ENCODE measurements around the gene STK38.

GRCh38 chr6:36544228-36544627 lies 3.1 kb downstream of the STK38 start:
- TF ChIP-seq SIN3A (IDR thresholded peaks at IDR 0.05; ENCODE audit: borderline replicate concordance, insufficient read depth, low read depth, low read length): no peak
- TF ChIP-seq CTCF (IDR thresholded peaks at IDR 0.05): no peak
- no peak for TF ChIP-seq POLR2AphosphoS5 (IDR thresholded peaks at IDR 0.05; ENCODE audit: low read depth, low read length)
- no peak for TF ChIP-seq REST (IDR thresholded peaks at IDR 0.05; ENCODE audit: insufficient read depth in 1 of 2, low read depth in 2 of 2, low read length in 1 of 2)
- no peak for TF ChIP-seq TCF7L2 (IDR thresholded peaks at IDR 0.05; ENCODE audit: low read depth, low read length)
